Motor neuron (in vitro differentiated cells): ENCODE results near the gene PCSK6. TPM values are rescaled to one million over a fixed set of nuclear protein-coding genes. Genes with fewer than 3 reads are reported as not detected.
"Not testable (repeated sequence)": the region's sequence is repeated elsewhere in the genome, so short reads cannot be mapped to it uniquely, and the experiment has no call there.

Experiments
- ATAC-seq, 8 experiments: fragments of 200-7000 bp; cut with Tn5 transposase; replicated peaks in 6 of 8; 2 replicates each; pipeline ENCODE4 v1.8.0; 2021; ENCODE audit warnings: mild to moderate bottlenecking in 8 of 8, moderate library complexity in 8 of 8
- H3K27ac ChIP-seq, 2 donors: fragments of 250-450 bp; sonication (Bioruptor Pico); 2 replicates each; pipeline ENCODE4 v1.9.0; 2021; ENCODE audit warnings: antibody characterized with exemption in 2 of 2, mild to moderate bottlenecking in 2 of 2, moderate library complexity in 1 of 2
- H3K4me1 ChIP-seq, 2 donors: fragments of 250-450 bp; sonication (Bioruptor Pico); replicated peaks in 1 of 2; 2 replicates each; pipeline ENCODE4 v1.6.1; 2021; ENCODE audit warnings: antibody characterized with exemption in 2 of 2, mild to moderate bottlenecking in 2 of 2, moderate library complexity in 1 of 2
- H3K4me3 ChIP-seq, 5 donors: fragments of 250-450 bp; sonication (Bioruptor Pico); 2 replicates each; pipeline ENCODE4 v1.9.0; 2021; ENCODE audit warnings: antibody characterized with exemption in 5 of 5, mild to moderate bottlenecking in 5 of 5, moderate library complexity in 4 of 5
- WGBS, 10 experiments: fragments of 450-650 bp; shearing (Covaris generic); methylation state at CpG; one replicate each; pipeline ENCODE4 v1.0.0; 2022; 5-methylcytosine and 5-hydroxymethylcytosine counted together
- in situ Hi-C, 9 experiments: fragments of 400-800 bp; cut with MboI; loops; one replicate each; pipeline ENCODE4 v1.15.0; 2021; ENCODE audit warnings: low sequenced_read_pairs in 9 of 9, low pct_unique_long_range_greater_than_20kb in 2 of 9; ENCODE audit not compliant: unreplicated experiment in 9 of 9
- total RNA-seq, 8 experiments: library from RNA; unstranded; fragments of 300-600 nt; gene quantifications; 2 replicates each; pipeline versions ENCODE4 v1.2.3 to v1.2.4, GENCODE V29; 2022

PCSK6 gene
- total RNA-seq, 8 experiments from 2014 or later: 1.5 to 9.9 (median 3.7) TPM

GRCh38 chr15:101428758-101429157 is 60.7 kb downstream of the PCSK6 start:
- no peak overlapping the region for H3K27ac ChIP-seq
- H3K4me3 ChIP-seq: no peak overlapping the region
- 57 to 88% (median 61%) methylated on average over 4 to 7 of the region's 12 CpGs; no CpG with 5 or more reads in 6 of the 10 experiments for WGBS, 10 experiments
- in situ Hi-C loops: no loop called here
- H3K4me1 ChIP-seq: no peaks in the 10 kb centered on the region
- no peak for ATAC-seq

- in situ Hi-C loops: no loop called here
- WGBS, 10 experiments: 61 to 100% (median 90%) methylated on average over 1 to 17 of the region's 20 CpGs; no CpG with 5 or more reads in 5 of the 10 experiments
- Histone ChIP-seq H3K4me1 (no peaks in the 10 kb centered on the region), H3K27ac (no peak overlapping the region), H3K4me3 (no peak overlapping the region)
- ATAC-seq: no peak
Measured at GRCh38 chr15:101427606-101428487, 61.7 kb downstream of the PCSK6 start.

DNA sequence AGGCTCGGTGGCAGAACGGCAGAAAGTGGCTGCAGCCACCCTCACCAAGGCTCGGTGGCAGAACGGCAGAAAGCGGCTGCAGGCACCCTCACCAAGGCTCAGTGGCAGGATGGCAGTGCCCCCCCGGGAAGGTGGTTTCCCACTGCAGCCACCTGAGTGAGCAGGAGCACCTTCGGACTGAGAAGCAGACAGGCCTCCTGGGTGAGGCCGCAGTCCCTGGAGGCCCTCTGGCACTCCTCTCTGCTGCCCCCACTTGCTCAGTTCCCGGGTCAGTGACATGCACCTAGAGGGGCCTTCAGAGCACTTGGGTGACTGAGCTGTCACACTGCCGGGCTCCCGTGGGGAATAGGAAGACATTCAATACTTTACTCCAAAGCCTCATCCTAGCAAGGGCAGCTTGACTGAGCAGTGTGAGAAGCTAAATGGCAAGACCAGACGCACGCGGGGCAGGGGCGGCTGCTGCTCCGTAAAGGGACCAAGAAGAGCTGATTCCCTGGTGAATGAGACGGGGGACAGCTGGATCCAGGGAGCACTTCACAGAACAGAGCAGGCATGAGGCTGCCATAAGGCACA is 62.7 kb downstream of the PCSK6 start:
- peak in 2 of 8 experiments; percentile 16 to 38 for ATAC-seq

DNA sequence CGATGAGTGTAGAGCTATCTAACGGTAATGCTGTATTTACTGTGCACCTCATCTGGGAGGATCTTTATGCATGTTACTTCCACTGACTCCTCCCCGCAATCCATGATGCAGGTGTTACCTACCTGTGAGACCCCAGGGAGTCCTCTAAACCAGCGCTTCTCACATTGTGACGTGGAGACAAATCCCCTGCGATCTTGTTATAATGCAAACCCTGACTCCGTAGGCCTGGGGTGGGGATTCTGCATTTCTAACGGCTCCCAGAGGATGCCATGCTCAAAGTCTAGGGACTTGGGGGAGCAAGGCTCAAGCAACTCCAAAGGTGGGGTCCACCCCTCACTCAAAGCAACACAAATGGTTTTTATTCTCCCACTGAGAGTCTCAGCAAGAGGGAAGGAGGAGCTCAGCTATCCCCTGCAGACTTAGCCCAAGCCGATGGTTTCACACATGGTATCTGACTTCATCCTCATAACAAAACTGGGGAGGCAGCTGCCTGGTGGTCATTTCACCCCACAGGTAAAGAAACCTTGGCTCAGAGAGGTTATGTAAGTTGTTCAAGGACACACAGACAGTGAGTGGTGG is 63.6 kb downstream of the PCSK6 start:
- WGBS, 10 experiments: 17 to 76% (median 55%) methylated on average over 1 to 7 of the region's 9 CpGs; no CpG with 5 or more reads in 4 of the 10 experiments
- ATAC-seq: no peak
- H3K27ac ChIP-seq: no peak overlapping the region
- no peak overlapping the region for H3K4me3 ChIP-seq
- in situ Hi-C loops: no loop called here
- H3K4me1 ChIP-seq: no peaks in the 10 kb centered on the region

More for the DNA sequence above, 62.7 kb downstream of the PCSK6 start:
- WGBS, 10 experiments: 72 to 100% (median 87%) methylated on average over 1 to 6 of the region's 17 CpGs; no CpG with 5 or more reads in 5 of the 10 experiments
- no peaks in the 10 kb centered on the region for H3K4me1 ChIP-seq
- no peak overlapping the region for H3K4me3 ChIP-seq
- H3K27ac ChIP-seq: no peak overlapping the region
- in situ Hi-C loops: no loop called here

- ATAC-seq: no peak
- in situ Hi-C loops: no loop called here
- no peak overlapping the region for H3K27ac ChIP-seq
- no peaks in the 10 kb centered on the region for H3K4me1 ChIP-seq
- no peak overlapping the region for H3K4me3 ChIP-seq
- 80 to 100% methylated on average over 1 of the region's 7 CpGs; no CpG with 5 or more reads in 8 of the 10 experiments for WGBS, 10 experiments
Measured at GRCh38 chr15:101424984-101425383, 64.5 kb downstream of the PCSK6 start.

DNA sequence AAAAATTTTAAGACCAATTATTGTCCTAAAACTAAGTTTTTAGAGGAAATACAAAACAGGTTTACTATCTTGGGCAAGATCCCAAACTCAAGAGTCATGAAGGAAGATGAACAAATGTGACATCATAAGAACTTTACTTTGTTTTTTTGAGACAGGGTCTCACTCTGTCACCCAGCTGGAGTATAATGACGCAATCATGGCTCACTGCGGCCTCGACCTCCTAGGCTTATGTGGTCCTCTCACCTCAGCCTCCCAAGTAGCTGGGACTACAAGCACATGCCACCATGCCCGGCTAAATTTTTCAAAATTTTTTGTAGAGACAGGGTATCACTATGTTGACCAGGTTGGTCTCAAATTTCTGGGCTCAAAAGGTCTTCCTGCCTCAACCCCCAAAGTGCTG is 69.3 kb downstream of the PCSK6 start:
- WGBS, 10 experiments: 52 to 100% (median 85%) methylated on average over 1 to 4 of the region's 4 CpGs; no CpG with 5 or more reads in 2 of the 10 experiments
- in situ Hi-C loops: no loop called here
- Histone ChIP-seq H3K27ac (no peak overlapping the region), H3K4me1 (no peaks in the 10 kb centered on the region), H3K4me3 (no peak overlapping the region)
- ATAC-seq: no peak

DNA sequence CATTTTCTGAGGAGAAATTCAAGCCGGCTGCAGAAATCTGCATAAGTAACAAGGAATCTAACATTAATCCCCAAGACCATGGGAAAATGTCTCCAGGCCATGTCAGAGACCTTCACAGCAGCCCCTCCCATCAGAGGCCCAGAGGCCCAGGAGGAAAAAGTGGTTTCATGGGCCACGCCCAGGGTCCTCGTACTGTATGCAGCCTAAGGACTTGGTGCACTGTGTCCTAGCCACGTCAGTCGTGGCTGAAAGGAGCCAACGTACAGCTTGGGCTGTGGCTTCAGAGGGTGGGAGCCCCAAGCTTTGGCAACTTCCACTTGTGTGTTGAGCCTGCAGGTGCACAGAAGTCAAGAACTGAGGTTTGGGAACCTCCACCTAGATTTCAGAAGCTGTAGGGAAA is 73.0 kb downstream of the PCSK6 start:
- H3K4me1 ChIP-seq, H3K27ac ChIP-seq, ATAC-seq, in situ Hi-C loops, H3K4me3 ChIP-seq: not testable (repeated sequence)
- WGBS, 10 experiments: 20 to 100% (median 78%) methylated on average over 1 to 4 of the region's 6 CpGs; no CpG with 5 or more reads in 2 of the 10 experiments

GRCh38 chr15:101413239-101413638 is 76.3 kb downstream of the PCSK6 start:
- in situ Hi-C loops: no loop called here

DNA sequence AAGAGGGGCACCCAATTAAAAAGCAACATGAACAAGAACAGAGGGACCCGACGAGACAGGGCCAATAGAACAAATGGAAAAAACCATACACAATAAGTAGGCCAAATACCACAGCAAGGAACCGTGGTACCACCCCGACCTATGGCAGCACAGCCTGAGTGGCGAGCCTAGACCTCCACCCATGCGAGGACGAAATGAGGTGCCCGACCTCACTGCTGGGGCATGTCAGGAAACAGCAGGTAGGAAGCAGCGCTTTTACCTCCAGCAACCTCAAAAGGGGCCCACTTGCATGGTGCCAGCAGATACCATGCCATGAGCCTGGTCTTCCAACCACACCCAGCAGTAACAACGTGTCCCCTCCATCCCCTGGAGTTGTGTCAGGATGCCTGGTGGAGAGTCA is 77.9 kb downstream of the PCSK6 start:
- WGBS, 10 experiments: 67 to 100% (median 91%) methylated on average over 1 to 9 of the region's 10 CpGs; no CpG with 5 or more reads in 3 of the 10 experiments
- no peak overlapping the region for H3K27ac ChIP-seq
- H3K4me3 ChIP-seq: no peak overlapping the region
- H3K4me1 ChIP-seq: no peaks in the 10 kb centered on the region
- no peak for ATAC-seq
- in situ Hi-C loops: no loop called here

More at GRCh38 chr15:101413239-101413638, 76.3 kb downstream of the PCSK6 start:
- H3K27ac ChIP-seq: no peak overlapping the region
- no peak overlapping the region for H3K4me3 ChIP-seq
- no peak for ATAC-seq
- H3K4me1 ChIP-seq: no peaks in the 10 kb centered on the region
- 0 to 94% (median 76%) methylated on average over 3 of the region's 3 CpGs; no CpG with 5 or more reads in 1 of the 10 experiments for WGBS, 10 experiments

- ATAC-seq: no peak
- Histone ChIP-seq H3K4me3 (no peak overlapping the region), H3K27ac (no peak overlapping the region), H3K4me1 (no peaks in the 10 kb centered on the region)
- in situ Hi-C loops: no loop called here
- WGBS, 10 experiments: 67 to 100% (median 82%) methylated on average over 2 to 6 of the region's 12 CpGs; no CpG with 5 or more reads in 3 of the 10 experiments
Measured at GRCh38 chr15:101411085-101411484, 78.4 kb downstream of the PCSK6 start.

DNA sequence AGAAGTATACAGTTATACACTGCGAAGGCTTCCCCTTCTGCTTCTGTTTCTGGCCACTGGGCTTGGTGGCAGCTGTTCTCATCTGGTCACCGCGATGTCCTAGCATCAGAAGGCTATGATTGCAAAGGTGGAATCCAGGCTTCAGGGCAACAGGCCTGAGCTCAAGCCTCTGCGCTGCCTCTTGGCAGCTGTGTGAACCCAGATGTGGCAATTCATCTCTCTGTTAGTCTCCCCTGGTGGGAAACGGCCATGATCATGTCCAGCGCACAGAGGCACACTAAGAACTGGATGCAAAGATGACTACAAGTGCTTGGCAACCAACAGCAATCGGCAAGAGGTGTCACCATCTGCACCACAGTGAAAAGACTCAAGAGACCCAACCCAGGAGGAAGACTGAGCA is 78.9 kb downstream of the PCSK6 start:
- WGBS, 10 experiments: 43 to 100% (median 86%) methylated on average over 1 to 4 of the region's 7 CpGs; no CpG with 5 or more reads in 2 of the 10 experiments
- Histone ChIP-seq H3K4me3 (no peak overlapping the region), H3K27ac (no peak overlapping the region), H3K4me1 (peaks cover 0 to 5% of the 10 kb centered on the region in 2 donors)
- in situ Hi-C loops: no loop called here
- no peak for ATAC-seq

DNA sequence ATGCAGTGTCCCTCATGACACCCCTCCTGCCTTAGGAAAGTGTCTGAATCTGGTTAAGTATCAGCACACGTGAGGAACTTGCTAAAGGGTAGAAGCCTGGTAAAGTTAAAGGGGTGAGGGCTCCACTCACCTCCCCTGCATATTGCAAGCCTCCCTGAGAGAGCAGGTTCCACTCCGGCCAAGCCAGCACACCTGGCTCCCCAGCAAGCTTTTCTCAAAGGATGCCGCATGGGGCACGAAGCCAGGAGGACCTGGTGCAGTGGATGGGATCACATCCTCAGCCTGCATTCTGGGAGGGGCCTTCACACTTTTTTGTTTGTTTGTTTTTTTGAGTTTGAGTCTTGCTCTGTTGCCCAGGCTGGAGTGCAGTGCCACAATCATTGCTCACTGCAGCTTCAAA is 79.9 kb downstream of the PCSK6 start:
- Histone ChIP-seq H3K4me3 (no peak overlapping the region), H3K27ac (no peak overlapping the region), H3K4me1 (peaks cover 0 to 5% of the 10 kb centered on the region in 2 donors)
- 62 to 71% methylated on average over 1 to 3 of the region's 4 CpGs; no CpG with 5 or more reads in 8 of the 10 experiments for WGBS, 10 experiments
- no peak for ATAC-seq
- in situ Hi-C loops: no loop called here
